HAP-1 (cell line): ENCODE data around the gene GNG13.
"Not testable (repeated sequence)": the region's sequence is repeated elsewhere in the genome, so short reads cannot be mapped to it uniquely, and the experiment has no call there.

Source experiments
- DNase-seq, 2 experiments: peaks; one replicate each; pipeline ENCODE4 v3.0.0-alpha.2; 2016 to 2020; ENCODE audit warnings: low spot score in 2 of 2
- H3K27me3 ChIP-seq: fragments of 250-450 bp; sonication (Bioruptor Pico); 2 replicates; pipeline ENCODE4 v1.5.1; 2020; ENCODE audit warnings: low read depth, mild to moderate bottlenecking, moderate library complexity
- H3K36me3 ChIP-seq: fragments of 250-450 bp; sonication (Bioruptor Pico); replicated peaks from 2 replicates; pipeline ENCODE4 v1.5.1; 2020; ENCODE audit warnings: mild to moderate bottlenecking
- H3K4me1 ChIP-seq: fragments of 250-450 bp; sonication (Bioruptor Pico); 2 replicates; pipeline ENCODE4 v1.5.1; 2020; ENCODE audit warnings: mild to moderate bottlenecking
- H3K4me3 ChIP-seq: fragments of 250-450 bp; sonication (Bioruptor Pico); 2 replicates; pipeline ENCODE4 v1.5.1; 2020; ENCODE audit warnings: mild to moderate bottlenecking, moderate library complexity
- H3K9me3 ChIP-seq: fragments of 250-450 bp; sonication (Bioruptor Pico); 2 replicates; pipeline ENCODE4 v1.5.1; 2020; ENCODE audit warnings: mild to moderate bottlenecking, moderate library complexity
- in situ Hi-C: fragments of 300-500 bp; cut with MboI; formaldehyde crosslinking; loops from 3 replicates; pipeline ENCODE4 v1.14.3; 2020; ENCODE audit warnings: low sequenced_read_pairs, inconsistent platforms, mixed read lengths

The GNG13 gene

DNA sequence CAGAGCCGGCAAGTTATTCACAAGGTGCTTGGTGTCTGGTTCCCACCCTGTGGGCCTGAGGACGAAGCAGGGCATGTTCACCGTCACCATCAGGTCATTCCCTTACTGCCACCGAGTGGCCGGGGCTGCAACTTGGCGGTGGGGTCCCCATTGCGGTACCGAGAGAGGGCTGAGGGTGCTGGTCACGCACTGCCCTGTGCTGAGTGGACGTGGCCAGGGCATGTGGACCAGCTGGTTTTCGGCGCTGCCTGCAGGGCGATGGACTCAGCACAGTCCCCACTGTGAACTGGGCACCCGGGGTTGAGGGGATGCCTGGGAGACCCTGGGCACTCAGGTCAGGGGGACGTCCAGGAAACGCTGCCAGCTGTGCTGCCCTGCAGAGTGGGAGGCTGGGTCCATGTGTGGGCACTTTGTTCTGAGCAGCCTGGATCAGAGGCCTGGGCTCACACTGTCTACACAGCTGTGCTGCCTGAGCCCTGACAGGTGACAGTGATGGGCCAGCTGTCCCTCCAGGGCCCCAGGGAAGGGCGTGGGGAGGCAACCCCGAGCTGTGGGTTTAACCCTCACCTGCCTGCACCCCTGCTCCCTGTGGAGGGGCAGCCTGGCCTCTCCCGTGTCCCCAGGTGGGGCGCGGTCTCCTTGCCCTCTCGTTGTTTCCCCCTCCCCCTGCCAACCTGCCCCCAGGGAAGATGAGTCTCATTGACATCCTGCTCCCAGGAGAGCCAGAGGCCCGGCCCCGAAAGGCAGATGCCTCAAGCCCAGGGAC, 39.3 kb upstream of the GNG13 start:
- no peak overlapping the region for H3K4me3 ChIP-seq
- peaks cover 8% of the 10 kb centered on the region for H3K9me3 ChIP-seq
- DNase-seq = no peak
- H3K36me3 ChIP-seq = no peaks in the 10 kb centered on the region
- no peaks in the 10 kb centered on the region for H3K27me3 ChIP-seq
- in situ Hi-C loops = no loop called here
- H3K4me1 ChIP-seq = no peaks in the 10 kb centered on the region

DNA sequence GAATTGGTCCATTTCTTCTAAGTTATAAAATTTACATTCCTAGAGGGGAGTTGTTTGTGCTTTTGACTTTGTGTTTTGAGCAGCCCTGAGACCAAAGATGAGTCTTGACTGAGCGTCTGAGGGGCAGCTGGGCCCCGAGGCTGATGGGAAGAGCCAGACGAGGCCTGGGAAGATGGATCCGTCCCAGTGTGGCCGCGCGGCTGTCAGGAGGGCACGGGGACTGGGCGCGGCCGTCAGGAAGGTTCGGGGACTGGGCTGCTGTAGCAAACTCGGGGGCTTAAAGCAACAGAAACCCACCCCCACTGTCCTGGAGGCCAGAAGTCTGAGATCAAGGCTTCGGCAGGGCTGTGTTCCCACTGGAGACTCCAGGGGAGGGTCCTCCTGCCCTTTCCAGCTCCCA, 38.2 kb upstream of the GNG13 start:
- H3K4me3 ChIP-seq = no peak overlapping the region
- in situ Hi-C loops = no loop called here
- H3K36me3 ChIP-seq = no peaks in the 10 kb centered on the region
- H3K9me3 ChIP-seq = peaks cover 8% of the 10 kb centered on the region
- DNase-seq = no peak
- no peaks in the 10 kb centered on the region for H3K4me1 ChIP-seq
- no peaks in the 10 kb centered on the region for H3K27me3 ChIP-seq

DNA sequence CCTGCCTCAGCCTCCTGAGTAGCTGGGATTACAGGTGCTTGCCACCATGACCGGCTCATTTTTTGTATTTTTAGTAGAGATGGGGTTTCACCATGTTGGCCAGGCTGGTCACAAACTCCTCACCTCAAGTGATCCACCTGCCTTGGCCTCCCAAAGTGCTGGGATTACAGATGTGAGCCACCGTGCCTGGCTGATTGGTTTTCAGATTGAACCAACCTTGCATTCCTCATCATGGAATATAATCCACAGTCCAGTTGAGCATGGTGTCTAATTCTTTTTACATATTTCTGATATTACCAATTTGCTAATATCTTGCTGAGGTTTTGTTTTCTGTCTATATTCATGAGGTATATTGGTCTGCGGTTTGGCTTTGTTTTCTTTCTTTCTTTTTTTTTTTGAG, 36.3 kb upstream of the GNG13 start:
- in situ Hi-C loops, H3K27me3 ChIP-seq, H3K36me3 ChIP-seq, H3K4me1 ChIP-seq, H3K9me3 ChIP-seq, DNase-seq, H3K4me3 ChIP-seq: not testable (repeated sequence)

DNA sequence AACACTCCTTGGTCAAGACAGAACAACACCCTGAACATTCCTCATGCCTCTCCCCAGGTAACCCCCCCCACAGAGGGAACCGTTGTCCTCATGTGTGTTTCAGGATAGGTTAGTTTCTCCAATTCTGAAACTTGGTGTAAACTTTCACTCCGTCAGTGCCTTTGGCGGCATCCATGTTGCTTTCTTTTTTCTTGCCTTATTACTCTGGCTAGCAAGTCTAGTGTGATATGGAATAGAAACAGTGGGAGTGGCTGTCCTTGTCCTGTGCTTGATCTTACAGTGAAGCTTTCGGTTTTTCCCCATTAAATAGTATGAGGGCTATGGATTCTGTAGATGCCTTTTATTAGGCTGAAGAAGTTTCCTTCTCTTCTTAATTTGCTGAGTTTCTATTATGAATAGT, 35.7 kb upstream of the GNG13 start:
- Histone ChIP-seq H3K36me3 (no peaks in the 10 kb centered on the region), H3K27me3 (no peaks in the 10 kb centered on the region), H3K4me1 (no peaks in the 10 kb centered on the region), H3K9me3 (peaks cover 8% of the 10 kb centered on the region), H3K4me3 (no peak overlapping the region)
- in situ Hi-C loops = no loop called here
- DNase-seq = no peak

GRCh38 chr16:835373-835772, 34.8 kb upstream of the GNG13 start:
- no peak for DNase-seq
- Histone ChIP-seq H3K9me3 (peaks cover 8% of the 10 kb centered on the region), H3K36me3 (no peaks in the 10 kb centered on the region), H3K4me1 (no peaks in the 10 kb centered on the region), H3K27me3 (no peaks in the 10 kb centered on the region), H3K4me3 (no peak overlapping the region)
- in situ Hi-C loops = no loop called here

DNA sequence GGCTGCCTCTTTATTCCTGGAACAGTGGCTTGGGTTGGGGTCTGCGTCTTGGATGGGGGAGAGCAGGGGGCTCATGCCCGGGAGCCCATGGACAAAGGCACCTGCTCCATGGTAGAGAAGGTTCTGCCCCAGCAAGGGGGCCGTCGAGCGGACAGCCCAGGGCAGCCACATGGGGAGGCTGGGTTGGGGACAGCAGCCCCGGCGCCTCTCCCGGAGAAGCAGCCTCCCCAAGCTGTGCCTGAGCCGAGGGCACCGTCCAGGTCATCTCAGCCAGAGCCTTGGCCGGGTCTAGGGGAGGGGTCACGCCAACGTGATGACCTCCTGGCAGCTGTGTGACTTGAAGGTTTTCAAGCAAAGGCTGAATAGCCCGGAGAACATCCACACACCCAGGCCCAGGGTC, 32.9 kb upstream of the GNG13 start:
- Histone ChIP-seq H3K9me3 (peaks cover 8% of the 10 kb centered on the region), H3K36me3 (no peaks in the 10 kb centered on the region), H3K4me3 (no peak overlapping the region), H3K4me1 (no peaks in the 10 kb centered on the region), H3K27me3 (no peaks in the 10 kb centered on the region)
- in situ Hi-C loops = no loop called here
- no peak for DNase-seq

DNA sequence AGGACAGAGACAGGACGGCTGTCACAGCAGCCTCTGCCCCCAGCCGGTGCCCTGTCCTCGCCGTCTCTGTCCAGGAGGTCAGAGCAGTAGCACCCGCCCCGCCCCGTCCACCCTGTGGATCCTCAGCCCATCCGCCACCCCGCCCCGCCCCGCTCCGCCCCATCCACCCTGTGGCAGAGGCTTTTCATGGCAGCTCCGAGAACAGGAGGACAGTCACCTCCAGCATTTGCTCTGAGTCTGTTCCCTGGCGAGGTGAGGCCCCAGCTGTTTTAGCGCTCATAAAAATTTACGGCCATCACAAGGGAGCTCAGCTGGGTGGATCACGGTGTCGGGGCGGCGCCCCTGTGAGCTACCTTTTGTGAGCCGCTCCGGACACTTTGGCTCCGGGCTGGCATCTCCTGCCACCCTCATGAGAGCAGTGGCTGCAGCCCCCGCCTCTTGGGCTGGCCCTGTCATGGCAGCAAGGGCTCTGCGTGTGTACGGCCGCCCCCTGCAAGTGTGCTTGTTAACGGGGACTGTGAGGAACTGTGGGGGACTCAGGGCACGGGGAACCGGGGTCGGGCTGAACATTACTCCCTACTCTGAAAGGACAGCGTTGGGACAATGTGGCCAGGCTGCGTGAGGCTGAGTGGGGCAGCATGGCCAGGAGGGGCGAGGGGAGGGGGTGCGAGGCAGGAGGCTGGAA, 32.3 kb upstream of the GNG13 start:
- in situ Hi-C loops = no loop called here
- Histone ChIP-seq H3K9me3 (peaks cover 8% of the 10 kb centered on the region), H3K4me3 (no peak overlapping the region), H3K27me3 (no peaks in the 10 kb centered on the region), H3K36me3 (no peaks in the 10 kb centered on the region), H3K4me1 (no peaks in the 10 kb centered on the region)
- DNase-seq = no peak

DNA sequence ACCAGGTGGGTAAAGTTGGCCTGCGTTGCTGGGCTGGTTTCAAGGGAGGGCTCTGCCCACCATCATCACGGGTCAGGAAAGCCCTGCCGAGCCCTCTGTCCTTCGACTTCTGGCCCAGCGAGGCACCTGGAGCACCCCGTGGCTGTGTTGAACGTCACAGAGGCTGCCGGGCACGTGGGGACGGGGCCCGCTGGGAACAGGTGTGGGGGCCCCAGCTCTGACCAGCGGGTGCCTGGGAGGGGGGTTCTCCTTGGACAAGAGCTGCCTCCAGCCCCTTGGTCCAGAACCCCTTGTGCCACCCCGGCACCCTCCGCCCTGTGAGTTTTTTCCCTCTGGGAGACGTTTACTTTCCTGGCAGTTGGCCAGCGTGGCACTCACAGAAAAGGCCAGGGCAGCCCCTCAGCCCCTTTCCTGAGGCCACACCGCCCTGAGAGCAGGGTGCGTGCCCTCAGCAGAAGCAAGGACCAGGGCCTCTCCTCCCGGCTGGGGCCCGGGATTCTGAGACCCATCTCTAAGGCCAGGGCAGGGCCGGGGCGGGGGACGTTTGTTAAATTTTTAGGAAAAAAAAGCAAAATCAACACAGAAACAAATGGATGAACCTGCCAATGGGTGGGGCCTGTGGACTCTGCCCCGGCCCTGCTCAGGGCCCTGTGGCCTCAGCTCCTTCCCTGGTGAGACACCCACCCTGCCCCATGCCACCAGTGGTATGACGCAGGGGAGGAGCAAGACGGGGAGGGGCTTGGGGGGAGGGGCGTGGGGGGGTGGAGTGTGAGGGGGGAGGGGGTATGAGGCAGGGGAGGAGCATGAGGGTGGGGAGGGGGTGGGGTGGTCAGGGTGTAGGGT, 31.3 kb upstream of the GNG13 start:
- no peak overlapping the region for H3K4me3 ChIP-seq
- no peaks in the 10 kb centered on the region for H3K4me1 ChIP-seq
- in situ Hi-C loops = no loop called here
- H3K36me3 ChIP-seq = no peaks in the 10 kb centered on the region
- H3K9me3 ChIP-seq = peaks cover 7% of the 10 kb centered on the region
- no peaks in the 10 kb centered on the region for H3K27me3 ChIP-seq
- DNase-seq = no peak

DNA sequence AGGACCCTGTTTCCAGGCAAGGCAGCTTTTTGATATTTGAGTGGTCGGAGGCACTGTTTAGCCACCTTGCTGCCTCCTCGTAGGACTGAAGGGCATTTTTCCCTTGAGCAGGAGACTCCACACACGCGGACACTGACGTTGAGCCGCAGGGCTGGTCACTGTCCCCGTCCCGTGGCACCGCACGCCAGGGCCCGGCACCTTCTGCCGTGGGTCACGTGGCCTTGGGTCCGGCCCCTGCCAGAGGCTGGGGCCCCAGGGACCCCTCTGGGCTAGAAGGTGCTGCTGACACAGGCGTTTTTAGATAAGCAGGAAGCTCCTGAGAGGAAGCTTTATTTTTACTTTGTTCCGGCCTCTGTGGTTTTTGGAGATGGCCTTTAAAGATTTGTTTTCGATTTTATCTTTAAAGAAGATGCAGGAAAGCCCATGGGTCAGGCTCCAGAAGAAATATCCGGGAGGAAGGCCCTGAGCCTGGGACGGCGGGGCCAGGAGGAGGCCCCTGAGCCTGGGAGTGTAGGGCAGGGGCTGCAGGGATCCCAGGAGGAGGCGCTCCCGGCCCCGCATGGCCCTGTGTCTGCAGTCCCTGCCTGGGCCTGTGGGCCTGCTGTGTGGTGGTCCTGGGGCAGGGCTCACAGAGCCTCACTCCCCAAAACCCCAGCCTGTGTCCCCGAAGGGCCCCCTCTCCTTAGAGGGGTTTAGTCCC, 30.5 kb upstream of the GNG13 start:
- Histone ChIP-seq H3K4me3 (no peak overlapping the region), H3K36me3 (no peaks in the 10 kb centered on the region), H3K4me1 (no peaks in the 10 kb centered on the region), H3K9me3 (peaks cover 3% of the 10 kb centered on the region), H3K27me3 (no peaks in the 10 kb centered on the region)
- in situ Hi-C loops = no loop called here
- no peak for DNase-seq

DNA sequence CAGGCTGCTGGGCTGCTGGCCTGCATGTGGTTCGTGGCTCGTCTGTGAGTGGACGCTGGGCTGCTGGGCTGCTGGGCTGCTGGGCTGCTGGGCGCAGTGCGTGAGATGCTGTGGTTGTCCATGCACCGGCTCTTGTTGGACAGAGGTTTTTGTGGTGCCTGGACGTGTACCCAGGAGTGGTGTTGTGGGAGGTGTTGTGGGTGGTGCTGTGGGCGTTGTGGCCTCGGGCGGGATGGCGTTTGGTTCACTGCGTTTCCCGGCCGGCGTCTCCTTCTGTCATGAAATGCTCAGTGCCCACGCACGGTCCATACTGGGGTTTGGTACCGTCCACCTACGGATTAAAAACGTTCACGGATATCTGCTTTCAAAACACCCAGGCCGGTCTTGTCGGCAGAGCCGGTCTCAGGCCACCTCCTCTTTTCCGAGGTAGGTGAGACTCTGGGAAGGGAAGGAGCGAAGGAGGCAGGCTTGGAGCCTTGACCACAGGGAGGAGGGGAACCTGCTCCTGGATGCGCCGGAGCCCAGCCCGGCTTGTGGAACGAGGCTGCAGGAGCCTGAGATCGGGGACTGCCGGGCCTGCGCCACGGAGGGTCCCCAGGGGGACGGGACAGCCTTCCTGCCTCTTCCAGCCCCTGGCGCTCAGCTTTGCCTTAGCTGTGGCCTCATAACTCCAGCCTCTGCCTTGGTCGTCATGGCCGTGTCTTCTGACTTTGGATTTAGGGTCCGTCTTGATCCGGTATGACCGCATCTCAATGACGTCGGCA, 29.8 kb upstream of the GNG13 start:
- H3K9me3 ChIP-seq = no peaks in the 10 kb centered on the region
- in situ Hi-C loops = no loop called here
- H3K27me3 ChIP-seq = no peaks in the 10 kb centered on the region
- H3K36me3 ChIP-seq = no peaks in the 10 kb centered on the region
- H3K4me3 ChIP-seq = no peak overlapping the region
- DNase-seq = no peak
- H3K4me1 ChIP-seq = no peaks in the 10 kb centered on the region

GRCh38 chr16:828891-829290, 28.4 kb upstream of the GNG13 start:
- Histone ChIP-seq H3K4me3 (no peak overlapping the region), H3K36me3 (no peaks in the 10 kb centered on the region), H3K27me3 (no peaks in the 10 kb centered on the region), H3K4me1 (no peaks in the 10 kb centered on the region), H3K9me3 (no peaks in the 10 kb centered on the region)
- no peak for DNase-seq
- in situ Hi-C loops = no loop called here

GRCh38 chr16:827513-827912, 27.0 kb upstream of the GNG13 start:
- H3K27me3 ChIP-seq = no peaks in the 10 kb centered on the region

More at GRCh38 chr16:827513-827912, 27.0 kb upstream of the GNG13 start:
- no peak for DNase-seq
- Histone ChIP-seq H3K9me3 (no peaks in the 10 kb centered on the region), H3K4me1 (no peaks in the 10 kb centered on the region), H3K36me3 (no peaks in the 10 kb centered on the region), H3K4me3 (no peak overlapping the region)
- in situ Hi-C loops = no loop called here
